NB4 (cell line): ENCODE measurements around the gene KDM4B.

Source experiments
- CTCF ChIP-seq: IDR thresholded peaks from one replicate; pipeline ENCODE4 v1.5.1; 2012; ENCODE audit warnings: low read depth, low read length
- MAX ChIP-seq: IDR thresholded peaks from 2 replicates; pipeline ENCODE4 v1.6.1; 2011; ENCODE audit warnings: low read depth, low read length
- MYC ChIP-seq: IDR thresholded peaks from 2 replicates; pipeline ENCODE4 v1.6.1; 2011; ENCODE audit warnings: low read depth, low read length
- POLR2A ChIP-seq: IDR thresholded peaks from 2 replicates; pipeline ENCODE4 v1.6.1; 2011; ENCODE audit warnings: mild to moderate bottlenecking; ENCODE audit not compliant: insufficient read length; ENCODE audit errors: extremely low read depth

- TF ChIP-seq CTCF: no peak
- no peak for TF ChIP-seq POLR2A
- TF ChIP-seq MYC: no peak
- no peak for TF ChIP-seq MAX
These were observed 139.2 kb downstream of the KDM4B start for GRCh38 chr19:5108123-5108596.
